H1 (cell line): ENCODE results near the gene DGKI. TPM values are rescaled to one million over a fixed set of nuclear protein-coding genes. Genes with fewer than 3 reads are reported as not detected.
A peak's percentile ranks its signal among the peaks of the same experiment; 100 is the strongest.

Source experiments
- CTCF ChIA-PET: fragments of 300-600 bp; sonication (Branson Sonifier 250); formaldehyde crosslinking; loops from one replicate; lab custom pipeline; 2021; ENCODE audit not compliant: partially characterized antibody; lab: Charles Lee
- POLR2A ChIA-PET: fragments of 300-600 bp; sonication (Branson Sonifier 250); formaldehyde crosslinking; loops from one replicate; lab custom pipeline; 2021; ENCODE audit warnings: inconsistent platforms; ENCODE audit not compliant: partially characterized antibody; lab: Charles Lee
- DNase-seq, 2 experiments: peaks; one replicate each; pipeline versions ENCODE4 v3.0.0 to v3.0.0-alpha.2; 2010 to 2022; ENCODE audit warnings: low spot score in 2 of 2, low read depth in 1 of 2, mixed read lengths in 1 of 2
- FAIRE-seq: peaks from 2 replicates; lab custom pipeline; 2011; peaks lifted over from hg19 to GRCh38; lab: Jason Lieb, UNC
- H2AFZ ChIP-seq: 2 replicates; pipeline ENCODE4 v1.8.1; 2012; ENCODE audit warnings: low read length, inconsistent platforms
- H2AK5ac ChIP-seq: 2 replicates; pipeline ENCODE4 v1.6.1; 2013; ENCODE audit warnings: low read depth, low read length
- H2BK120ac ChIP-seq: replicated peaks from 2 replicates; pipeline ENCODE3; 2013; ENCODE audit warnings: low read depth, low read length, inconsistent platforms
- H2BK12ac ChIP-seq: 2 replicates; pipeline ENCODE4 v1.6.1; 2013; ENCODE audit warnings: low read depth, low read length
- H2BK15ac ChIP-seq: 2 replicates; pipeline ENCODE4 v1.6.1; 2013; ENCODE audit warnings: low read length
- H2BK20ac ChIP-seq: 2 replicates; pipeline ENCODE4 v1.6.1; 2013; ENCODE audit warnings: low read length
- H2BK5ac ChIP-seq: 2 replicates; pipeline ENCODE4 v1.6.1; 2013; ENCODE audit warnings: low read depth, low read length
- H3K14ac ChIP-seq: 2 replicates; pipeline ENCODE4 v1.6.1; 2013; ENCODE audit warnings: inconsistent platforms; ENCODE audit not compliant: insufficient read length
- H3K18ac ChIP-seq: 2 replicates; pipeline ENCODE4 v1.6.1; 2013; ENCODE audit warnings: low read length; ENCODE audit errors: extremely low read depth
- H3K23ac ChIP-seq: 2 replicates; pipeline ENCODE4 v1.6.1; 2013; ENCODE audit warnings: inconsistent platforms; ENCODE audit not compliant: insufficient read length
- H3K23me2 ChIP-seq: 2 replicates; pipeline ENCODE4 v1.6.1; 2013; ENCODE audit warnings: low read depth, low read length
- H3K27ac ChIP-seq: 2 replicates; pipeline ENCODE4 v1.6.1; 2011; ENCODE audit warnings: low read depth, low read length, inconsistent platforms
- H3K27me3 ChIP-seq, 4 experiments: replicated peaks in 1 of 4; 1 replicate in 1 of 4; 2 replicates in 3 of 4; pipeline versions ENCODE4 v1.6.1 to v1.8.1; 2011 to 2013; ENCODE audit warnings: low read length in 3 of 4, mild to moderate bottlenecking in 3 of 4, inconsistent platforms in 2 of 4, mixed read lengths in 2 of 4, moderate library complexity in 1 of 4; ENCODE audit not compliant: control insufficient read depth in 3 of 4, insufficient read depth in 3 of 4; ENCODE audit errors: extremely low read depth in 1 of 4
- H3K36me3 ChIP-seq, 4 experiments: 2 replicates each; pipeline versions ENCODE4 v1.6.1 to v1.8.1; 2011 to 2013; ENCODE audit warnings: mild to moderate bottlenecking in 4 of 4, low read length in 3 of 4, moderate library complexity in 2 of 4, control low read depth in 1 of 4, inconsistent platforms in 1 of 4; ENCODE audit not compliant: insufficient read depth in 4 of 4, control insufficient read depth in 2 of 4
- H3K4ac ChIP-seq: replicated peaks from 2 replicates; pipeline ENCODE3; 2013; ENCODE audit warnings: low read length, low read depth, mixed read lengths, inconsistent platforms; ENCODE audit not compliant: insufficient read length
- H3K4me1 ChIP-seq, 4 experiments: replicated peaks in 1 of 4; 1 replicate in 1 of 4; 2 replicates in 3 of 4; pipeline versions ENCODE4 v1.6.1 to v1.8.1; 2011 to 2013; ENCODE audit warnings: low read length in 3 of 4, inconsistent platforms in 2 of 4, mixed read lengths in 1 of 4; ENCODE audit not compliant: insufficient read depth in 4 of 4, control insufficient read depth in 3 of 4
- H3K4me2 ChIP-seq, 2 experiments: 2 replicates each; pipeline versions ENCODE4 v1.6.1 to v1.8.1; 2011 to 2013; ENCODE audit warnings: low read depth in 2 of 2, low read length in 2 of 2, control low read depth in 1 of 2, inconsistent platforms in 1 of 2, mild to moderate bottlenecking in 1 of 2; ENCODE audit not compliant: insufficient read depth in 1 of 2
- H3K4me3 ChIP-seq, 4 experiments: fragments of 200-600, 300-600 bp in 1 of 4; sonication (generic), shearing (Covaris generic), sonication (Bioruptor Twin) in 1 of 4; 2 replicates each; pipeline versions ENCODE4 v1.5.1 to v1.8.1; 2011 to 2016; ENCODE audit warnings: low read length in 4 of 4, low read depth in 3 of 4, control low read depth in 2 of 4, inconsistent platforms in 2 of 4, mild to moderate bottlenecking in 2 of 4, mixed read lengths in 1 of 4, moderate library complexity in 1 of 4; ENCODE audit not compliant: insufficient read depth in 2 of 4; ENCODE audit errors: extremely low read depth in 1 of 4
- H3K56ac ChIP-seq: replicated peaks from 2 replicates; pipeline ENCODE3; 2013; ENCODE audit warnings: low read depth, mild to moderate bottlenecking, mixed read lengths, low read length, inconsistent platforms; ENCODE audit not compliant: insufficient read length
- H3K79me1 ChIP-seq: 2 replicates; pipeline ENCODE4 v1.6.1; 2013; ENCODE audit warnings: low read depth, low read length, control low read depth
- H3K79me2 ChIP-seq, 2 experiments: 2 replicates each; pipeline versions ENCODE4 v1.6.1 to v1.8.1; 2012 to 2013; ENCODE audit warnings: low read length in 2 of 2, mild to moderate bottlenecking in 2 of 2, inconsistent platforms in 1 of 2; ENCODE audit not compliant: insufficient read depth in 2 of 2, control insufficient read depth in 1 of 2
- H3K9ac ChIP-seq, 4 experiments: replicated peaks in 1 of 4; 1 replicate in 1 of 4; 2 replicates in 3 of 4; pipeline versions ENCODE4 v1.6.1 to v1.8.1; 2011 to 2013; ENCODE audit warnings: low read depth in 3 of 4, low read length in 3 of 4, control low read depth in 2 of 4, mild to moderate bottlenecking in 2 of 4, moderate library complexity in 2 of 4, inconsistent platforms in 1 of 4; ENCODE audit errors: extremely low read depth in 1 of 4
- H3K9me3 ChIP-seq, 2 experiments: 2 replicates each; pipeline versions ENCODE4 v1.6.1 to v1.8.1; 2012 to 2013; ENCODE audit warnings: mild to moderate bottlenecking in 2 of 2, moderate library complexity in 2 of 2, control low read depth in 1 of 2, inconsistent platforms in 1 of 2, low read depth in 1 of 2, low read length in 1 of 2, mixed read lengths in 1 of 2; ENCODE audit not compliant: insufficient read depth in 2 of 2
- H4K20me1 ChIP-seq, 2 experiments: replicated peaks in 1 of 2; 2 replicates each; pipeline versions ENCODE3 to v1.8.1; 2011 to 2013; ENCODE audit warnings: inconsistent platforms in 2 of 2, low read length in 2 of 2, mild to moderate bottlenecking in 1 of 2; ENCODE audit not compliant: insufficient read depth in 2 of 2, control insufficient read depth in 1 of 2
- H4K5ac ChIP-seq: 2 replicates; pipeline ENCODE4 v1.6.1; 2013; ENCODE audit warnings: low read length, low read depth, mixed read lengths, inconsistent platforms; ENCODE audit not compliant: insufficient read length
- H4K8ac ChIP-seq: 2 replicates; pipeline ENCODE4 v1.8.0; 2013; ENCODE audit warnings: mild to moderate bottlenecking, moderate library complexity, low read length, inconsistent platforms; ENCODE audit not compliant: insufficient read depth; ENCODE audit errors: extremely low read depth
- H4K91ac ChIP-seq: replicated peaks from 2 replicates; pipeline ENCODE3; 2013; ENCODE audit warnings: low read length, mixed read lengths, inconsistent platforms; ENCODE audit not compliant: insufficient read length
- BACH1 ChIP-seq: IDR thresholded peaks from 2 replicates; pipeline ENCODE4 v1.6.1; 2012; ENCODE audit warnings: low read length, improper control_type of control experiment
- BCL11A ChIP-seq, 2 experiments: IDR thresholded peaks; one replicate each; pipeline ENCODE4 v1.6.1; 2011; ENCODE audit warnings: low read depth in 2 of 2, low read length in 2 of 2, mild to moderate bottlenecking in 2 of 2
- CBX8 ChIP-seq: fragments of 300-800, 300-1000 bp; sonication (generic); IDR thresholded peaks from 2 replicates; pipeline ENCODE4 v1.7.1; 2016; ENCODE audit warnings: low read depth, low read length, borderline replicate concordance
- EGR1 ChIP-seq: IDR thresholded peaks from 2 replicates; pipeline ENCODE4 v1.6.1; 2011; ENCODE audit warnings: low read depth, low read length, borderline replicate concordance
- EZH2 ChIP-seq: fragments of 200-600 bp; sonication (generic); IDR thresholded peaks from 2 replicates; pipeline ENCODE4 v1.7.1; 2012; ENCODE audit warnings: low read depth, mild to moderate bottlenecking, moderate library complexity, low read length, inconsistent platforms; ENCODE audit not compliant: severe bottlenecking
- JUND ChIP-seq: IDR thresholded peaks from 2 replicates; pipeline ENCODE4 v1.6.1; 2011; ENCODE audit warnings: mild to moderate bottlenecking, improper control_type of control experiment, low read length
- PHF8 ChIP-seq: fragments of 200-600 bp; sonication (generic); conservative IDR thresholded peaks from 2 replicates; pipeline ENCODE4 v1.7.1; 2012; ENCODE audit warnings: low read depth, mild to moderate bottlenecking, inconsistent platforms, low read length, moderate library complexity
- POLR2AphosphoS5 ChIP-seq: IDR thresholded peaks from 2 replicates; pipeline ENCODE4 v1.6.1; 2011; ENCODE audit warnings: low read depth, low read length
- SIX5 ChIP-seq: IDR thresholded peaks from 2 replicates; pipeline ENCODE4 v1.6.1; 2011; ENCODE audit warnings: mild to moderate bottlenecking, low read depth, low read length
- TBP ChIP-seq: IDR thresholded peaks from 2 replicates; pipeline ENCODE4 v1.6.1; 2011; ENCODE audit warnings: low read depth, low read length, improper control_type of control experiment
- WGBS, 2 experiments: shearing (Covaris generic) in 1 of 2; methylation state at CpG; one replicate each; pipeline versions ENCODE4 v1.1.6 to v1.1.7; 2013 to 2015; ENCODE audit warnings: low lambda C conversion rate in 2 of 2, mixed read lengths in 2 of 2, inconsistent platforms in 1 of 2, low coverage in 1 of 2, missing lambda C conversion rate in 1 of 2; ENCODE audit not compliant: insufficient replicate concordance in 2 of 2, insufficient coverage in 1 of 2, insufficient read length in 1 of 2; ENCODE audit errors: extremely low coverage in 1 of 2, missing lambda C conversion rate in 1 of 2; 5-methylcytosine and 5-hydroxymethylcytosine counted together
- polyA plus RNA-seq, 7 experiments: library from polyadenylated mRNA; depleted of rRNA in 3 of 7; stranded (reverse) in 5 of 7; unstranded in 2 of 7; fragments of >200 nt in 5 of 7; fragments of 200-250 nt in 2 of 7; gene quantifications; 1 replicate in 5 of 7; 2 replicates in 1 of 7; 4 replicates in 1 of 7; pipeline versions ENCODE4 v1.2.1 to v1.2.3, GENCODE V29; 2011 to 2013; ENCODE audit warnings: missing spikeins in 2 of 7, mixed read lengths in 2 of 7
- total RNA-seq: library from RNA; stranded (reverse); fragmentation: NEBNext Ultra II Directional; extraction: Animal tissue kit (Norgen Biotek cat#: 25700); gene quantifications from 2 replicates; pipeline ENCODE4 v1.2.1, GENCODE V29; 2021
- TF ChIP-seq, protein P1 (sequence below): IDR thresholded peaks from 2 replicates; pipeline ENCODE4 v1.6.1; 2012; ENCODE audit warnings: inconsistent platforms

DGKI gene
- total and polyA plus RNA-seq, 2 of the 8 experiments (the other 6 are each of a cell fraction or from before 2014, with no cell fraction given), result 0.20 to 0.71 TPM

DNA sequence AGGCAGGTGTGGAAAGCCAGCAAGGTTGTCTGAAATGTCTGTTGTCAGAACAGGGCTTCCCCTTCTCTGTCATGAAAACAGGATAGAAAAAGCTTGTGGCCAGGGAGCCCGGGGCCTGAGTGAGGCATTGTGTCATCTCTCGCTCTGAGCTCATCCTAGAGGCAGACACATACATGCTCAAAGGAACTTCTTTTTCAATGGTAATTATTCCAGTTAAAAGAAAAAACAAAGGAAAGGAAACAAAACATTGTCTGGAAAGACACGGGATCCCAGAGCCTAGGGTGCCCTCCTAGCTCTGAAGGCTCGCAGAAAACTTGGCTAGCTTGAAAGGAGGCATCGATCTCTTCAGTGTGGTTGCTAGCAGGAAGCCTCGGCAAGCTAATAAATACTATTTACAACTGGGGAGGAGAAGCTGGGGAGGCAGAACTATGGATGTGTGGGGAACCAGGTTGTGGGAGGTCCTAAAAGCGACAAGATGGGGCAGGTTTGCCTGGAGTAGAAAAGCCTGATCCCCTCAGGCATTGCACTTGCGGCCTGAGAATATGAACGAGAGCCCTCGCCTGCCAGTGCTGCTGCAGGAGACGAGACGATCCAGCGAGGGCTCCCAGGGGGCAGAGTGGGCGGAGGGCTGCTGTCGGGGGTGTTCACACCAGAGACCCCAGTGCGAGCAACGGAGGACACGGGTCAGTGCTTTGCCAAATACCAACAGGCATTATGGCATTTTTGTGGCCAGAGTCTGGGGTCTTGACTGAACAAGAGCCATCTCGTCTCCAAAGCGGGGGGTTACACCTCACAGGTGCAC, 32.8 kb upstream of the DGKI start:
- no peak overlapping the region for H4K8ac ChIP-seq
- no peak overlapping the region for H3K4ac ChIP-seq
- peak overlapping the region; percentile 71 for H3K27ac ChIP-seq
- H2AK5ac ChIP-seq, result no peak overlapping the region; the same call in 1 of the 2 replicates
- peak overlapping the region; percentile 45 to 58 for H3K4me2 ChIP-seq
- no peak overlapping the region for H3K56ac ChIP-seq
- no peaks in the 10 kb centered on the region for H3K79me2 ChIP-seq
- H3K14ac ChIP-seq, result no peak overlapping the region
- H3K9ac ChIP-seq, result no peak overlapping the region; a peak in 1 of 7 replicates
- DNase-seq (peak in 1 of 2 experiments; percentile 71), FAIRE-seq (no peak)
- no peak overlapping the region for H2BK120ac ChIP-seq
- H4K91ac ChIP-seq, result peak overlapping the region; percentile 66
- H3K79me1 ChIP-seq, result no peaks in the 10 kb centered on the region
- ChIA-PET POLR2A (interaction anchor here (1.0 to 2.6 kb wide), 2 partner anchors 13 to 17 kb away, joined by 5 read pairs; no protein-coding TSS in a partner anchor), CTCF (interaction anchor here (0.7 to 5.4 kb wide), 7 partner anchors 9 to 769 kb away, joined by 3 to 26 read pairs (median 3); no protein-coding TSS in a partner anchor)
- WGBS, 2 experiments, result 55% methylated on average over 20 of the region's 20 CpGs; no CpG with 5 or more reads in 1 of the 2 experiments
- H3K23me2 ChIP-seq, result no peaks in the 10 kb centered on the region; the same call in 1 of the 2 replicates
- H2BK12ac ChIP-seq, result peak overlapping the region; percentile 90
- peaks cover 9 to 30% (median 25%) of the 10 kb centered on the region in 4 experiments; a peak in 5 of 7 replicates for H3K4me1 ChIP-seq
- peak overlapping the region; percentile 91 for H2BK5ac ChIP-seq
- H2BK20ac ChIP-seq, result peak overlapping the region; percentile 92; the same call in 1 of the 2 replicates
- H4K20me1 ChIP-seq, result no peaks in the 10 kb centered on the region
- H3K4me3 ChIP-seq, result peak overlapping the region in 2 of 4 experiments; percentile 1 to 16; a peak in 2 of 8 replicates
- H3K23ac ChIP-seq, result no peak overlapping the region
- no peaks in the 10 kb centered on the region for H3K27me3 ChIP-seq
- peak overlapping the region; percentile 89 for H3K18ac ChIP-seq
- H4K5ac ChIP-seq, result peak overlapping the region; percentile 46
- no peak overlapping the region for H2AFZ ChIP-seq
- H3K36me3 ChIP-seq, result peaks cover 0 to 42% (median 16%) of the 10 kb centered on the region in 4 experiments
- no peak overlapping the region for H2BK15ac ChIP-seq
- peaks cover 4% of the 10 kb centered on the region in 2 experiments; a peak in 3 of 4 replicates for H3K9me3 ChIP-seq
- TF ChIP-seq SIX5 (no peak), JUND (no peak), BCL11A (IDR thresholded peaks at IDR 0.05; ENCODE audit: low read depth in 2 of 2, low read length in 2 of 2) (no peak), BACH1 (no peak), EZH2 (no peak), PHF8 (no peak), EGR1 (0 out of 2 replicates have a peak, but pooled peaks have one; percentile 11), TBP (no peak), POLR2AphosphoS5 (no peak), CBX8 (no peak)
- TF ChIP-seq, protein P1, sequence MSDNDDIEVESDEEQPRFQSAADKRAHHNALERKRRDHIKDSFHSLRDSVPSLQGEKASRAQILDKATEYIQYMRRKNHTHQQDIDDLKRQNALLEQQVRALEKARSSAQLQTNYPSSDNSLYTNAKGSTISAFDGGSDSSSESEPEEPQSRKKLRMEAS, result no peak
